IMR-90 (cell line): ENCODE data around the gene ZNF521. TPM values are rescaled to one million over a fixed set of nuclear protein-coding genes. Genes with fewer than 3 reads are reported as not detected.

ENCODE experiments used
- ATAC-seq: fragments of 200-7000 bp; cut with Tn5 transposase; 2 replicates; pipeline ENCODE4 v1.9.1; 2020; ENCODE audit warnings: low read depth, mild to moderate bottlenecking, moderate library complexity
- BruUV-seq: library from RNA; stranded (reverse); fragments of 400-500 nt; replicated peaks from 2 replicates; lab custom pipeline; 2021; lab: Mats Ljungman, UMichigan
- CTCF ChIA-PET: fragments of 300-600 bp; formaldehyde crosslinking; extraction: SDS; loops from one replicate; lab custom pipeline; 2021; ENCODE audit warnings: antibody characterized with exemption; lab: Yijun Ruan, JAX
- POLR2A ChIA-PET: fragments of 300-600 bp; sonication (Branson Sonifier 250); formaldehyde crosslinking; loops from one replicate; lab custom pipeline; 2022; ENCODE audit warnings: antibody characterized with exemption; ENCODE audit not compliant: unreplicated experiment; lab: Charles Lee
- DNase-seq: peaks from one replicate; pipeline ENCODE4 v3.0.0; 2013
- H2AFZ ChIP-seq: replicated peaks from 2 replicates; pipeline ENCODE3; 2013; ENCODE audit warnings: low read length, mild to moderate bottlenecking; ENCODE audit not compliant: poor library complexity
- H2AK5ac ChIP-seq: 2 replicates; pipeline ENCODE4 v1.6.1; 2013; ENCODE audit warnings: low read depth, low read length, inconsistent platforms
- H2AK9ac ChIP-seq: replicated peaks from 2 replicates; pipeline ENCODE3; 2013; ENCODE audit warnings: mild to moderate bottlenecking, low read depth, low read length, moderate library complexity; ENCODE audit not compliant: poor library complexity
- H2BK120ac ChIP-seq: 2 replicates; pipeline ENCODE4 v1.6.1; 2013; ENCODE audit warnings: low read depth, low read length, inconsistent platforms
- H2BK15ac ChIP-seq: 3 replicates; pipeline ENCODE4 v1.6.1; 2013; ENCODE audit warnings: low read depth, low read length, inconsistent platforms
- H2BK20ac ChIP-seq: 2 replicates; pipeline ENCODE4 v1.6.1; 2013; ENCODE audit warnings: low read depth, mild to moderate bottlenecking, inconsistent platforms, low read length, moderate library complexity
- H2BK5ac ChIP-seq: 2 replicates; pipeline ENCODE4 v1.6.1; 2013; ENCODE audit warnings: mild to moderate bottlenecking, low read depth, low read length, inconsistent platforms; ENCODE audit not compliant: poor library complexity, severe bottlenecking
- H3K14ac ChIP-seq: replicated peaks from 2 replicates; pipeline ENCODE4 v1.6.1; 2013; ENCODE audit warnings: low read depth, low read length, inconsistent platforms
- H3K18ac ChIP-seq: 2 replicates; pipeline ENCODE4 v1.6.1; 2013; ENCODE audit warnings: low read depth, low read length, control low read depth
- H3K23ac ChIP-seq: 2 replicates; pipeline ENCODE4 v1.6.1; 2013; ENCODE audit warnings: low read depth, low read length, inconsistent platforms
- H3K27ac ChIP-seq: 2 replicates; pipeline ENCODE4 v1.5.1; 2013; ENCODE audit warnings: mild to moderate bottlenecking, control low read depth, low read length; ENCODE audit not compliant: insufficient read depth
- H3K27me3 ChIP-seq: 2 replicates; pipeline ENCODE4 v1.6.1; 2013; ENCODE audit warnings: low read length; ENCODE audit not compliant: control insufficient read depth, insufficient read depth
- H3K36me3 ChIP-seq: 2 replicates; pipeline ENCODE4 v1.6.1; 2013; ENCODE audit warnings: low read length, mixed read lengths; ENCODE audit not compliant: control insufficient read depth, insufficient read depth
- H3K4ac ChIP-seq: 2 replicates; pipeline ENCODE4 v1.6.1; 2013; ENCODE audit warnings: low read depth, low read length, inconsistent platforms
- H3K4me1 ChIP-seq: 2 replicates; pipeline ENCODE4 v1.6.1; 2013; ENCODE audit warnings: low read length, mixed read lengths; ENCODE audit not compliant: control insufficient read depth, insufficient read depth
- H3K4me2 ChIP-seq: 2 replicates; pipeline ENCODE4 v1.6.1; 2013; ENCODE audit warnings: low read depth, mild to moderate bottlenecking, control low read depth, low read length, moderate library complexity
- H3K4me3 ChIP-seq: 2 replicates; pipeline ENCODE4 v1.5.1; 2013; ENCODE audit warnings: low read depth, mild to moderate bottlenecking, control low read depth, low read length, moderate library complexity; ENCODE audit not compliant: insufficient read depth
- H3K56ac ChIP-seq: 2 replicates; pipeline ENCODE4 v1.6.1; 2013; ENCODE audit warnings: low read length, inconsistent platforms; ENCODE audit not compliant: insufficient read depth; ENCODE audit errors: extremely low read depth
- H3K79me1 ChIP-seq, 2 experiments: 2 replicates each; pipeline ENCODE4 v1.6.1; 2013; ENCODE audit warnings: low read length in 2 of 2, inconsistent platforms in 1 of 2, low read depth in 1 of 2
- H3K9ac ChIP-seq: 2 replicates; pipeline ENCODE4 v1.6.1; 2013; ENCODE audit warnings: low read depth, low read length, control low read depth
- H3K9me1 ChIP-seq: 2 replicates; pipeline ENCODE4 v1.6.1; 2013; ENCODE audit warnings: low read length, inconsistent platforms; ENCODE audit not compliant: insufficient read depth
- H3K9me3 ChIP-seq: 2 replicates; pipeline ENCODE4 v1.6.1; 2013; ENCODE audit warnings: low read length; ENCODE audit not compliant: control insufficient read depth, insufficient read depth
- H4K20me1 ChIP-seq: 2 replicates; pipeline ENCODE4 v1.6.1; 2013; ENCODE audit warnings: low read length, inconsistent platforms; ENCODE audit not compliant: insufficient read depth
- H4K5ac ChIP-seq: 2 replicates; pipeline ENCODE4 v1.6.1; 2013; ENCODE audit warnings: mild to moderate bottlenecking, low read depth, low read length, control low read depth
- H4K8ac ChIP-seq, 2 experiments: 2 replicates each; pipeline ENCODE4 v1.6.1; 2013; ENCODE audit warnings: low read depth in 2 of 2, low read length in 2 of 2, control low read depth in 1 of 2, inconsistent platforms in 1 of 2
- H4K91ac ChIP-seq: 2 replicates; pipeline ENCODE4 v1.6.1; 2013; ENCODE audit warnings: low read depth, low read length, inconsistent platforms; ENCODE audit not compliant: insufficient read depth
- MAFK ChIP-seq: IDR thresholded peaks from 2 replicates; pipeline ENCODE4 v1.6.1; 2012; ENCODE audit warnings: low read depth, low read length, improper control_type of control experiment
- SMC3 ChIP-seq: fragments of 150-350 bp; IDR thresholded peaks from 2 replicates; pipeline ENCODE4 v1.6.1; 2016; ENCODE audit warnings: low read depth, mild to moderate bottlenecking, antibody characterized with exemption, low read length, moderate library complexity
- whole genome bisulfite sequencing, 2 experiments: methylation state at CpG; one replicate each; pipeline versions ENCODE4 v1.1.5 to v1.1.7; 2013; ENCODE audit warnings: missing lambda C conversion rate in 2 of 2; ENCODE audit not compliant: insufficient read length in 1 of 2; ENCODE audit errors: extremely low coverage in 2 of 2; 5-methylcytosine and 5-hydroxymethylcytosine counted together
- dilution Hi-C: fragments of 300-500 bp; cut with HindIII; formaldehyde crosslinking; loops from one replicate; pipeline ENCODE4 v1.14.3; 2018; ENCODE audit warnings: low sequenced_read_pairs; ENCODE audit not compliant: unreplicated experiment
- in situ Hi-C: fragments of 300-500 bp; cut with MboI; formaldehyde crosslinking; loops from 3 replicates; pipeline ENCODE4 v1.14.3; 2019; ENCODE audit warnings: low sequenced_read_pairs, inconsistent platforms, mixed read lengths
- intact Hi-C: fragments of 100-400 bp; cut with micrococcal nuclease; formaldehyde crosslinking; loops from 2 replicates; pipeline ENCODE4 v1.10.0; 2022
- polyA plus RNA-seq, 3 experiments: library from polyadenylated mRNA; depleted of rRNA; stranded (reverse); fragments of >200 nt; gene quantifications; 2 replicates each; pipeline ENCODE4 v1.2.3, GENCODE V29; 2012; ENCODE audit warnings: low replicate concordance in 1 of 3
- total RNA-seq: library from RNA; depleted of rRNA; stranded (reverse); fragments of >200 nt; gene quantifications from 2 replicates; pipeline ENCODE4 v1.2.3, GENCODE V29; 2012

ZNF521 gene
- total and polyA plus RNA-seq, 2 of the 4 experiments (the other 2 are of a cell fraction): 21.5 to 59.3 TPM

GRCh38 chr18:25334588-25334987 is 17.4 kb downstream of the ZNF521 start:
- in situ Hi-C loops (no loop called here), dilution Hi-C loops (no loop called here), intact Hi-C loops (no loop called here)
- H3K4ac ChIP-seq: no peak overlapping the region
- no peak overlapping the region for H3K9ac ChIP-seq
- H3K9me1 ChIP-seq: peaks cover 2% of the 10 kb centered on the region; the same call in 1 of the 2 replicates
- H4K91ac ChIP-seq: no peak overlapping the region
- no peak overlapping the region for H2AK9ac ChIP-seq
- ChIA-PET POLR2A (no interaction called here), CTCF (no interaction called here)
- H2BK15ac ChIP-seq: no peak overlapping the region
- H3K27me3 ChIP-seq: no peaks in the 10 kb centered on the region
- WGBS, 2 experiments: no CpG with 5 or more reads among the region's 2 CpGs
- no peak overlapping the region for H3K18ac ChIP-seq
- TF ChIP-seq MAFK (no peak), SMC3 (no peak)
- no peaks in the 10 kb centered on the region for H3K9me3 ChIP-seq
- H3K4me2 ChIP-seq: no peak overlapping the region
- no peaks in the 10 kb centered on the region for H3K4me1 ChIP-seq
- no peak overlapping the region for H2AFZ ChIP-seq
- no peak overlapping the region for H4K5ac ChIP-seq
- no peak overlapping the region for H2BK5ac ChIP-seq
- H2BK20ac ChIP-seq: no peak overlapping the region
- H2BK120ac ChIP-seq: no peak overlapping the region
- H3K56ac ChIP-seq: no peak overlapping the region
- H3K27ac ChIP-seq: no peak overlapping the region
- H3K36me3 ChIP-seq: peaks cover 6% of the 10 kb centered on the region
- ATAC-seq: no peak
- H2AK5ac ChIP-seq: no peak overlapping the region
- no peak overlapping the region for H3K23ac ChIP-seq
- no TSS peak for BruUV-seq
- H4K20me1 ChIP-seq: peaks cover 12% of the 10 kb centered on the region; the same call in 1 of the 2 replicates
- H3K14ac ChIP-seq: no peak overlapping the region
- H4K8ac ChIP-seq: no peak overlapping the region
- DNase-seq: no peak
- H3K4me3 ChIP-seq: no peak overlapping the region
- H3K79me1 ChIP-seq: peaks cover 17 to 41% of the 10 kb centered on the region in 2 experiments; a peak in 3 of 4 replicates
